Glomerular endothelial cell (primary cell): ENCODE results near the gene LYST. TPM values are rescaled to one million over a fixed set of nuclear protein-coding genes. Genes with fewer than 3 reads are reported as not detected.

Experiments used
- DNase-seq: peaks from one replicate; pipeline ENCODE4 v3.0.0-alpha.2; 2011; ENCODE audit warnings: low read depth, low spot score; ENCODE audit errors: extremely low read depth
- total RNA-seq: library from RNA; depleted of rRNA; stranded (reverse); fragments of >200 nt; gene quantifications from 2 replicates; pipeline ENCODE4 v1.2.3, GENCODE V29; 2015

Gene LYST
- total RNA-seq, 1 donor from 2014 or later, result 17.0 TPM

DNA sequence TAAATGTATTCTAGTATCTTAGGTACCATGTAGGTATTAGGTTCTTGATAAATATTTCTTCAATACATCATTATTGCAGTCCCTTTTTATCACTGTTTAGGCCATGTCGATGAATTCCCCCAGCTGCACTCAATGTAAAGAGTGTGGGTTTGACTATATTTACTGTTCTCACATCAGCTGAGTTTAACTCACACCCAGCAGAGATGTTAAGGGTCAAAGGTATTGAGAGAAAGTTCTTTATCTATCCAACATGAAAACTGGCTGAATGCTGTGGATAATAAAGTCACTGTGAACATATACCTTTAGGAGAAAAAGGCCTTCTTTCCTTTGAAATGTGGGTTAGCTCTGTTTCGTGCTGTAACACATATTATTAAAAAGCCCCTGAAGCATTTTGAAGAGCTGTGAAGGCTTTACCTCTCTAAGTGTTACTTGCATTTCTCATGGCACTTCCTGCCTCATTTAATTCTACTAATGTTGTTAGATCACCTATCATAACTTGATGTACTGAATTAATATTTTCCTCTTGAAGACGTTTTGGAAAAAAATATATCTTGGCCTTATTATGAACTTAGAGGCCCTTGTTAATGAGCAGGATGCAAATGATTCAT, 19.1 kb upstream of the LYST start:
- DNase-seq, result no peak

- no peak for DNase-seq
These were observed 16.7 kb upstream of the LYST start for GRCh38 chr1:235883261-235883927.

GRCh38 chr1:235882816-235883215, 16.1 kb upstream of the LYST start:
- no peak for DNase-seq

DNA sequence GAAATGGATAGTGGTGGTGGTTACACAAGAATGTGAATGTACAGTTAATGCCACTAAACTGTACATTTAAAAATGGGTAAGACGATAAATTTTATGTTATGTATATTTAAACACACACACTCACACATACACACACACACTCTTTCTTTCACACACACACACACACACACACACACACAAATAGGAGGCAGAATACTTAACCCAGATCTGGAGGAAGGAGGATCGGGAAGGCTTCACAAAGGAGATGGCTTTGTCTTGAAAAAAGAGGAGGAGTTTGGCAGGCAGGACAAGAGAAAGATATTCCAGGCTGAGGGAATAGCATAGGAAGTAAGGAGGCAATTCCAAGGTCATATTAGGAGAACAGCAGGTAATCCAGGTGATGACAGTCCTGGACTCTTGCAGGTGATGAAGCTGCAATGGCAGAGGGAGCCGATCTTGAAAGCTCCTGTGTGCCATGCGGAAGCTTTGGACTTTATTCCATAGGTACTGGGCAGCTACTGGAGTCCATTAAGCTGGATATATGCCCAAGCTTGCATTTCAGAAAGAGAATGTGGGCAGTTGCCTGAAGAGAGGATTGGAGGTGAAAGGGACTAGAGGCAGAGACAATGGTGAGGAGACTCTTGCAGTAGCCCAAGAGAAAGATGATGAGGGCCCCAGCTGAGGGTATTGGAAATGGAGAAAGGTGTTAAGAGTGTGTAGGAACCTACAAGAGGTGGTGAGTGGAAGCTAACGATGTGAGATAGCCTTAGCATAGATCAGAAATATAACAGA, 15.4 kb upstream of the LYST start:
- no peak for DNase-seq

DNA sequence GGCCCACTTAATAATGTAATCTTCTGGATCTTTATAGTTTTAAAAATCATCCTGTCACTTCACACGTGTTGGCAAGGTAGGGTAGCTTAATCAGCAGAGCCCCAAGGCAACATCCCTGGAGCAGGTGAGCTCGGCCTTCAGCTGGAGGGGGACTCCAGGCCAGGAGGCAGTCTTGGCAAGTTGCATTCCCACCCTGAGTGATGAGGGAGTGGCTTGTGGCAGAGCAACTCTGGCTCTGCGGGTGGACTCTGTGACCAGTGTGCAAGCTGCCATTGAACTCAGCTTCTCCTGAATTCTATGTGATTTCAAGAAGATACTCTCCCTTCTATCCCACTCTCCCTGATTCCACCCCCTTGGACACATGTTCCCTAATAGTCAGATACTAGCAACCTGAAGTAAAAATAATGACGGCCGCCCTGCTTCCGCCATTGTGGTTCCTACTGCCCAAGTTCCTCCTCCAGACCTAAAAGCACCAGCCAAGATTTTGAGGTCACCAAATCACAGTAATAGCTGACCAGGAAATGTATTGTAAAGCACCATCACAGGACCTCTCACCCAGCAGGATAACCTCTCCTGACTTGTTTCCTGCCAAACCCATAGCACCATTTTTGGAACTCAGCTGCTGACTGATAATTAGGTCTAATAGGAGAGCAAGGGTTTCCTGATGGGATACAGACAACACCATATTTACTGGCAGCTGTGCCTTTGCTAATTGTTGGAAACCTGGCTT, 11.5 kb upstream of the LYST start:
- DNase-seq, result no peak

DNA sequence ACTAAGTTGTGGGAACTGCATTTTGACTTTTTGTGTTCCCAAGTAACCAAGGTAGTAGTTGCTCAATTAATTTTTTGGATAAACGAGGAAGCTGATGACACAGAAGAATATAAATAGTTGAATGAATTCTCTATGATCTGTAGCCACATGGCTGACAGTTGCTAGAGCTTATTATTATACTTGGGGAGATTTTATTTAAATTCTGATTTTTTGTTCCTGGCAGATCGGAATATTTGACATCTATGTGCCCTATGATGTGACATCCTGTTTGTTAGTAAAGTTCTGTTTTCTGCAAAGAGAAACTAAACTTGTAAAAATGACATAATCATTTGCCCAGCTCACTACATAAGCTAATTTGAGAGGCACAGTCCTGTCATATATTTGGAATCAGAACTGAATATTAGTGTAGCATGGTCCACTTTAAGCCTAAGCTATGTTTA, 9.7 kb upstream of the LYST start:
- no peak for DNase-seq

DNA sequence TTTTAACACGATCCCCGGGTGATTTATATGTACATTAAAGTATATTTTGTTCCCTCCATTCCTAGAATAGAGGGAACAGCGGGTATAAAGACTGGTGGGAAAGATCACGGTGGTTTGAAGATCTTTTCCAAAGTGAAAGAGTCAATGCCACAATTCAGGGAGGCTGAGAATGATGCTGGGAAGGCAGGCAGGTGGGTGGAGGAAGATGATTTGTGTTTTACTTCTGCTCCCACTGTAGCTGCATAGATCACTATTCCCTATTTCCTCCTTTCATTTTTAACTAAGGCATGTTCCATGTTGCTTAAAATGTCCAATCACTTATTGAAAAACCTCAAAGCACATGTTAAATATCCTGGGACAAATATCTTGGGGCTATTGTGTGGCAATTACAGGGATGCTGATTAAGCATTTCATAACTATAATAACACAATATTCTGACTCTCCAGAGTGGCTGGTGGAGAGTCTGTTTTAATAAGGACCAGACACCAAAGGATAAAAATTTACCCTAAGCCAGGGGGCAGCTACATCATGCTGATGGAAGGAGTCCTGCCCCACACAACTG, 8.4 kb upstream of the LYST start:
- no peak for DNase-seq

DNA sequence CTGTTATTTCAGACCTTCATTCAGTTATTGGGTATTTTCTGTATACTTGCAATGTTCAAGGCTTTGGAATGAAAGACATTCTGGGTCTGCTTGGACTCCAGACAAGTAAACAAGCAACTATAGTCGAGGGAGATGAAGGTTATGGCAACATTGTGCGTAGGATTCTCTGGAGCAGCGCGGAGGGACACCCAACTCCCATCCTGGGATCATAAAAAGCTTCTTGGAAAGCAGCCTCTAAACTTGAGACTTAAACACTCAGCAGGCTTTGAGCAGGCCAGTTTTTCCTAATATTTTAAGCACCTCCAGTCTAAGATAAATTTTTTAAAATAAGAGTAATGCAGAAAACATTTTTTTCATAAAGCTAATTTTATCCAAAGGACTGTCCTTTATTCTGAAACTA, 7.6 kb upstream of the LYST start:
- DNase-seq, result no peak

- no peak for DNase-seq
These were observed 6.9 kb upstream of the LYST start for GRCh38 chr1:235873571-235873970.

- DNase-seq, result no peak
These were observed 6.3 kb upstream of the LYST start for GRCh38 chr1:235873045-235873444.

DNA sequence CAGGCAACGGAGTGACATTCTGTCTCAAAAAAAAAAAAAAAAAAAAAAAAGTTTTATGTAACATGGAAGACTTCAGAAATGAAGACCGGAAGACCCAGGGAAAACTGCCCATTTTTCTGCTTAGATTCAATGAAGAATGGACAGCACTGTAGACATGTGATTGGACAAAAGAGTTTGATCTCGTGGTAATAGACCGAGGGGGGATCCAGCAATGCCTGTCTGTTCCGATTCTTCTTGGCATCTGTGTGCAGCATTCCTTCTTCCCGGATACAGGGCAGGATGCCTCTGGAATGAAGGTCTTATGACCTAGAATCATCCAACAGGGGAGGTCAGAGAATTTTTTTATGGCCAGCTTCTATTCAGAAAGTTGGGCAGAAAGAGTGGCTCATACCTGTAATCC, 5.6 kb upstream of the LYST start:
- no peak for DNase-seq

DNA sequence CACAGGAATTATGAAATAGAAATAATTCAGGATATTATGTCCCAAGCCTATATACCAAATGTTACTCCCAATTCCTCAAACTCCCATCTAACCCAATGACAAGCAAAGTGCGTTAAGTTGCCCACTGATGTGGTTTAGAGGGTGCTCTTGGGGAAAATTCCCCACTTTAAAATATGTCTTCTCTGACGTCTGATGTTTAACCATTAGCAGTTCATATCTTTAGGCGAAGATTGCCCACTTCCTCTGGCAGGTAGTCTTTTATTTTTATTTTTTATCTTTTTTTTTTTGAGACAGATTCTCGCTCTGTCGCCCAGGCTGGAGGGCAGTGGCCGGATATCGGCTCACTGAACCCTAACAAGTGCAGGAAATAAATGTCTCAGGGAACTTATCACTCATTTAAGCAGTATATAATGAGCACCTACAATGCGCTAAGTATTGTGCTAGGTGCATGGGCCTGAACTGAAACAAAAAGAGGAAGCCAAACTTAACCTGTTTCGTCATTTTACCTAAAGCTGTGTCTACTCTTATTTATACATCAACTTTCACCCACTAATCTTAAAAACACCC, 1.3 kb upstream of the LYST start:
- DNase-seq, result no peak

DNA sequence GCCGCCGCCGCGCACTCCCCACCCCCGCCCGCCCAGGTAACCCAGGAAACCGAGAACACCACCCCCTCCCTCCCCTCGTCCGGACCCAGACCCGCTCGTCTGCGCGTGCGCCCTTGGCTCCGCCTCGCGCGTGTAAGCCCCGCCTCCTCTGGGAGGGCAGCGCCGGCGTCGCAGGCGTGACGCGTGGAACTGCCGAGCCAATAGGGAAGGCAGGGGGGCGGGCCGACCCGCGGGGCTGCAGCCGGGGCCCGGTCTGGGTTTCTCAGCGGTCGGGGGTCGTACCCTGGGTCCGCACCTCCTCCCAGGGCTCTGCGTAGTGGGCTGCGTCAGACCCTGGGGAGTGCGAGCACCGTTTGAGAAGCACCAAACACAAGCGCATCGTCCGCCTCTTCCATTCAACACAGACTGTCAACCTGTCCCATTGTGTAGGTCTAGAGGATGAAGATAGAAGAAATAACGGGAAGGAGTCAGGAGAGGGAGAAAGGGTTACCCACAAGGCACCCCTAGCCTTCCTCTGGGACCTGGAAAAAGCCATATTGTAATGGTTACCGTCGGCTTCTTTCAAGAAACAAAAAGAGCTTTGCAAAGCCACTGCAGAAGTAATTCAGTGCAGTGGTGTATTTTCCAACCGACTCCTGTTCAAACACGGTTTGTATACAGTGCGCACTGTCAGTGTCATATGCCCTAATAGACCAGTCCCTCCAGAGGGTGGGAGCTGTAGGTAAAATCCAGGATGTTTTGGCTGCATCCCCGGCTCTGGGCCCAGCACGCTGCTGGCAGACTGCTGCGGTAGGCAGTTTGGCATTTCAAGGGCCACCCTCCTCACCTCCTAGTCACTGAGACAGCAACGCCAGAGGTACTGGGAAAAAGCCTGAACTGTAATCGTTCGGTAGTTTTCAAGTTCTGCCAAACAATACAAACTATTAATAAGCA, 473 bp upstream of the LYST start:
- no peak for DNase-seq

DNA sequence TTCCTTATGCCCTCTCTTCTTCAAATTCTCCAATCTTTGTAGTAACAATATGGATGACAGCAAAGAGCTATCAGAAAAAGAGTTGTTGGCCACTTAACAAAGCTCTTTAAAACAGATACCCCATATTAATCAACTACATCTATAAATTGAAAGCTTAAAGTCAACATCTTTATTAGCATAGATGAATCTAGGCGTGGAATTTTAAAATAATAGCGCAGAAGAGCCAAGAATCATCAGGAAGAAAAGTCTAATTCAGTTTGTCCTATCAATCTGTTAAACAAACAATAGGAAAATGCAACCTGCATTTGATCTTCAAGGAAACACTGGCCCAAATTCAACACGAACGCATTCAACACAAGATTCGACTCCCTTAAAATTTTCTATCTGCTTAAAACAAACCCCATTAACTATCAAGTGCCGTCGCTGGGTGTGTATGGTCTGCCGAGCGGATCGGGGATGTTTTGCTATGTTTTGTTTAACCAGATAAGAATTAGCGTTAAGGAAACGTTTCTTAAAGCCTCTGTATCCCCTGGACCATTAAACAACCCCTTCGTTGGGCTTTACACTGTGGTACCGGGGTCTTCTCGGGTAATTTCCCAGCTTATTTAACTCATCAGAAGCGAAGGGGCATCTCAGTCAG, 1.0 kb downstream of the LYST start:
- DNase-seq, result no peak

- no peak for DNase-seq
These were observed 1.7 kb downstream of the LYST start for GRCh38 chr1:235864931-235865525.

DNA sequence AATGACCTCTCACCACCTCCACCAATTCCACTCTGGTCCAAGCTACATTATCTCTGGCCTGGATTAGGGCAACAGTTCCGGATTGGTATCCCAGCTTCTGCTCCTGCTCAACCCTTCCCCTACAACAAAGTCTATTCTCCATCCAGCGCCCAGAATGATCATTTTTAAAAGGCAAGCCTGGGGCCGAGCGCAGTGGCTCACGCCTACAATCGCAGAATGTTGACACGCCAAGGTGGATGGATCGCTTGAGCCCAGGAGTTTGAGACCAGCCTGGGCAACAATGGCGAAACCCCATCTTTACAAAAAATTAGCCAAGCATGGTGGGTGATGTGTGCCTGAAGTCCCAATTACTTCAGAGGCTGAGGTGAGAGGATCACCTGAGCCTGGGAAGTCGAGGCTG, 2.2 kb downstream of the LYST start:
- no peak for DNase-seq

DNA sequence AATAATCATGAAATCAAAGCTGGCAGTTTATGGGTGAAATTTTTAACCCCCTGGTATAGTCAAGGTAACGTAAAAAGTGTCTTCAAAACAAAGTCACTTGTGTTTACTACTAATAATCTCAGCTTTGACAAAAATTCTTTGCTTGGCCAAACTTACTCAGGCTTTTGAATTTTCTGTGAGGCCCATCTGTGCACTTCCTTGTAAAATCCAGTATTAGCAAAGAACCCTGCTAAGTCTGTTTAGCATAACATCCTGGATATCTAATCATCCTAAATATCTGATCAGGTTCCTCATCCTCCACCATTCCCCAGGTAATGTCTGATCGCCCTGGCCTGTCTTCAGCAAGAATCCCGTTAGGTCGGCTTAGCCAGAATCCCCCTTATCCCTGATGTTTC, 3.0 kb downstream of the LYST start:
- no peak for DNase-seq

GRCh38 chr1:235861857-235862256, 4.8 kb downstream of the LYST start:
- DNase-seq, result no peak

DNA sequence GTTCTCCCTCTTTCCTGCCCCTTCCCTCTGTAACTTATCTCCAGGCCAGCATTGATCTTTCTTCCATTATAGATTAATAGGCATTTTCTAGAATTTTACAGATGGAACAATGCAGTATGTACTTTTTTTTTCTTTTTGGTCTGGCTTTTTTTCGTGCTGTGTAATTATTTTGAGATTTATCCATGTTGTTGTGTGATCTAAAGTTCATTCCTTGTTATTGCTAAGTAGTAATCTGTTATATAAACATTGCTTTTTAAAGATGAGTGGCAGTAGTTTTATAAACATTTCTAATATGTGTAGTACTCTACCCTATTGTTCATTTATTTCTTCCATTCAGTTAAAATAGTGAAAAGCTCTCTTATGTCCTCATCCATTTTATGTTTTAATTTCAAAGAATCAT, 5.9 kb downstream of the LYST start:
- no peak for DNase-seq
